ENCODE measurements around the gene RAB3C.

- TF ChIP-seq CTCF (IDR thresholded peaks at IDR 0.05) (no peak), POLR2A (IDR thresholded peaks at IDR 0.05) (no peak)
These were observed 251.7 kb downstream of the RAB3C start for GRCh38 chr5:58834242-58835225.

Measured in vagina (tissue), 2 donors.